Fibroblast of skin of right quadriceps (primary cell): ENCODE data around the gene REXO1.
A peak's percentile ranks its signal among the peaks of the same experiment; 100 is the strongest.

Experiments used
- DNase-seq: peaks from one replicate; pipeline ENCODE4 v3.0.0-alpha.2; 2013

The REXO1 gene

GRCh38 chr19:1826557-1827521 is 21.4 kb downstream of the REXO1 start:
- no peak for DNase-seq

GRCh38 chr19:1825909-1826556 is 22.2 kb downstream of the REXO1 start:
- DNase-seq, result peak; percentile 58

GRCh38 chr19:1824252-1824622 is 24.0 kb downstream of the REXO1 start:
- no peak for DNase-seq

- no peak for DNase-seq
Measured at GRCh38 chr19:1823539-1824251, 24.6 kb downstream of the REXO1 start.

- no peak for DNase-seq
Measured at GRCh38 chr19:1823020-1823419, 25.3 kb downstream of the REXO1 start.

GRCh38 chr19:1822210-1822609 is 26.1 kb downstream of the REXO1 start:
- DNase-seq, result no peak

GRCh38 chr19:1819341-1820255 is 28.7 kb downstream of the REXO1 start:
- DNase-seq, result no peak

GRCh38 chr19:1818549-1819195 is 29.6 kb downstream of the REXO1 start:
- no peak for DNase-seq

- no peak for DNase-seq
Measured at GRCh38 chr19:1817553-1818179, 30.6 kb downstream of the REXO1 start.

- no peak for DNase-seq
Measured at GRCh38 chr19:1816530-1817298, 31.6 kb downstream of the REXO1 start.

- no peak for DNase-seq
Measured at GRCh38 chr19:1815605-1816529, 32.4 kb downstream of the REXO1 start.

- no peak for DNase-seq
Measured at GRCh38 chr19:1814833-1815604, 33.3 kb downstream of the REXO1 start.

GRCh38 chr19:1814391-1814790 is 33.9 kb downstream of the REXO1 start:
- DNase-seq, result no peak

- DNase-seq, result no peak
Measured at GRCh38 chr19:1813192-1814182, 34.8 kb downstream of the REXO1 start.

GRCh38 chr19:1812426-1813191 is 35.7 kb downstream of the REXO1 start:
- peak; percentile 92 for DNase-seq

GRCh38 chr19:1811942-1812425 is 36.3 kb downstream of the REXO1 start, which contains the start of gene ATP8B3:
TSS of gene ATP8B3 (minus strand) at chr19:1812276. CDS start at chr19:1811736, 540 bp downstream.
- DNase-seq, result no peak
